ENCODE measurements around the gene LACTBL1. TPM values are rescaled to one million over a fixed set of nuclear protein-coding genes. Genes with fewer than 3 reads are reported as not detected.

The LACTBL1 gene
- total and polyA plus RNA-seq, 4 donors, result not detected

DNA sequence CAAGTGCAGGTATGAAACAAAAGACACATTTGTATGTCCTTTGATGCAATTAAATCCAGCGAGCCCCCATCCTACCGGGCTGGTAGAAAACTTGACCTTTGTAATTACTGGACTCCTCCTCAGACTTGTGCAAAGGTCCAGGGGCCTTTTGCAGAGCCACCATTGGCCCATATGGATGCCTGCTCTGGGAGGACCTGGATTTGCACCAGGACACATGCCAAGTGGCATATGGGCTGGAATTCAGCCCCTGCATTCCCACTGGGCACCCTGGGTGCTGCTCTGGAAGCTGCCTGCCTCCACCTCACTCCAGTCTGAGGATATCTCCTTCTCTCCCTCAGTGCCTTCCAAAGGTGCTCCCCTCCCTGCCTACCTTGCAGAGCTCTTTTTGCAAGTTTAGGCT is 36.0 kb downstream of the LACTBL1 start:
- Histone ChIP-seq H3K27ac (ENCODE audit: low read depth in 1 of 2, low read length in 2 of 2) (no peak overlapping the region), H3K9ac (ENCODE audit: low read depth in 1 of 2, low read length in 2 of 2) (no peak overlapping the region), H3K4me1 (ENCODE audit: control insufficient read depth in 4 of 4, insufficient read depth in 4 of 4, low read length in 3 of 4) (no peaks in the 10 kb centered on the region), H3K27me3 (ENCODE audit: control insufficient read depth in 4 of 4, insufficient read depth in 4 of 4, low read length in 3 of 4) (no peaks in the 10 kb centered on the region), H3K36me3 (ENCODE audit: control insufficient read depth in 4 of 4, insufficient read depth in 3 of 4, low read depth in 1 of 4, low read length in 3 of 4) (no peaks in the 10 kb centered on the region), H3K4me3 (ENCODE audit: low read depth in 1 of 3, low read length in 3 of 3) (no peak overlapping the region), H3K9me3 (ENCODE audit: control insufficient read depth in 4 of 4, low read length in 3 of 4) (peaks cover 2 to 8% (median 6%) of the 10 kb centered on the region in 4 donors)
- DNase-seq (ENCODE audit: low spot score), result no peak
- WGBS, result 28% methylated on average over 2 of the region's 2 CpGs
- no peak for TF ChIP-seq HNF4G (IDR thresholded peaks at IDR 0.05)

DNA sequence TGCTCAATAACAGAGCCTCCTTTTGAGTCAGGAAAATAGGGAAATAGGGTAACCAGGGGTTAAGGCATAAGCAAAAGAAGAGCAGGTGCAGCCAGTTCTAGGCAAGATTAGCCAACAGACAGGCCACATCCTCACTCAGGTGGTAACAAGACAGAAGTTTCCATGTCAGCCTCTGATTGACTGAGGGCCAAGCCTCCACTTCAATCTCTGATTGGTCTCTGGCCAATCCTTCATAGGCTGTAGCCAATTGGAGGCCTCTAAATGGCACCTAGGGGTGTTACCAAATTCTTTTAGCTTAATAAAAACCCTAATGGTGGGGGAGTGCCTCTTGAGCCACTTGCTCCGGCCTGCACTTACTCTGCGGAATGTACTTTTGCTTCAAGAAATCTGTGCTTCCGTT is 37.2 kb downstream of the LACTBL1 start:
- TF ChIP-seq TAF1 (conservative IDR thresholded peaks at IDR 0.05) (no peak), EGR1 (IDR thresholded peaks at IDR 0.05; ENCODE audit: low read depth in 2 of 2) (no peak), RXRA (IDR thresholded peaks at IDR 0.05) (no peak), GABPA (IDR thresholded peaks at IDR 0.05 in 1 of 2, conservative IDR thresholded peaks at IDR 0.05 in 1 of 2) (no peak), SP1 (IDR thresholded peaks at IDR 0.05) (no peak), NR2F2 (IDR thresholded peaks at IDR 0.05) (no peak), RAD21 (IDR thresholded peaks at IDR 0.05) (no peak), JUND (IDR thresholded peaks at IDR 0.05) (no peak), HNF4A (conservative IDR thresholded peaks at IDR 0.05) (no peak), HNF4G (IDR thresholded peaks at IDR 0.05) (no peak)
- TF ChIP-seq, protein P1, sequence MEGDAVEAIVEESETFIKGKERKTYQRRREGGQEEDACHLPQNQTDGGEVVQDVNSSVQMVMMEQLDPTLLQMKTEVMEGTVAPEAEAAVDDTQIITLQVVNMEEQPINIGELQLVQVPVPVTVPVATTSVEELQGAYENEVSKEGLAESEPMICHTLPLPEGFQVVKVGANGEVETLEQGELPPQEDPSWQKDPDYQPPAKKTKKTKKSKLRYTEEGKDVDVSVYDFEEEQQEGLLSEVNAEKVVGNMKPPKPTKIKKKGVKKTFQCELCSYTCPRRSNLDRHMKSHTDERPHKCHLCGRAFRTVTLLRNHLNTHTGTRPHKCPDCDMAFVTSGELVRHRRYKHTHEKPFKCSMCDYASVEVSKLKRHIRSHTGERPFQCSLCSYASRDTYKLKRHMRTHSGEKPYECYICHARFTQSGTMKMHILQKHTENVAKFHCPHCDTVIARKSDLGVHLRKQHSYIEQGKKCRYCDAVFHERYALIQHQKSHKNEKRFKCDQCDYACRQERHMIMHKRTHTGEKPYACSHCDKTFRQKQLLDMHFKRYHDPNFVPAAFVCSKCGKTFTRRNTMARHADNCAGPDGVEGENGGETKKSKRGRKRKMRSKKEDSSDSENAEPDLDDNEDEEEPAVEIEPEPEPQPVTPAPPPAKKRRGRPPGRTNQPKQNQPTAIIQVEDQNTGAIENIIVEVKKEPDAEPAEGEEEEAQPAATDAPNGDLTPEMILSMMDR (IDR thresholded peaks at IDR 0.05; ENCODE audit: low read depth, low read length, missing input control), result no peak
- TF ChIP-seq, protein P2, sequence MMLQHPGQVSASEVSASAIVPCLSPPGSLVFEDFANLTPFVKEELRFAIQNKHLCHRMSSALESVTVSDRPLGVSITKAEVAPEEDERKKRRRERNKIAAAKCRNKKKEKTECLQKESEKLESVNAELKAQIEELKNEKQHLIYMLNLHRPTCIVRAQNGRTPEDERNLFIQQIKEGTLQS (IDR thresholded peaks at IDR 0.05), result no peak
- TF ChIP-seq, protein P3, sequence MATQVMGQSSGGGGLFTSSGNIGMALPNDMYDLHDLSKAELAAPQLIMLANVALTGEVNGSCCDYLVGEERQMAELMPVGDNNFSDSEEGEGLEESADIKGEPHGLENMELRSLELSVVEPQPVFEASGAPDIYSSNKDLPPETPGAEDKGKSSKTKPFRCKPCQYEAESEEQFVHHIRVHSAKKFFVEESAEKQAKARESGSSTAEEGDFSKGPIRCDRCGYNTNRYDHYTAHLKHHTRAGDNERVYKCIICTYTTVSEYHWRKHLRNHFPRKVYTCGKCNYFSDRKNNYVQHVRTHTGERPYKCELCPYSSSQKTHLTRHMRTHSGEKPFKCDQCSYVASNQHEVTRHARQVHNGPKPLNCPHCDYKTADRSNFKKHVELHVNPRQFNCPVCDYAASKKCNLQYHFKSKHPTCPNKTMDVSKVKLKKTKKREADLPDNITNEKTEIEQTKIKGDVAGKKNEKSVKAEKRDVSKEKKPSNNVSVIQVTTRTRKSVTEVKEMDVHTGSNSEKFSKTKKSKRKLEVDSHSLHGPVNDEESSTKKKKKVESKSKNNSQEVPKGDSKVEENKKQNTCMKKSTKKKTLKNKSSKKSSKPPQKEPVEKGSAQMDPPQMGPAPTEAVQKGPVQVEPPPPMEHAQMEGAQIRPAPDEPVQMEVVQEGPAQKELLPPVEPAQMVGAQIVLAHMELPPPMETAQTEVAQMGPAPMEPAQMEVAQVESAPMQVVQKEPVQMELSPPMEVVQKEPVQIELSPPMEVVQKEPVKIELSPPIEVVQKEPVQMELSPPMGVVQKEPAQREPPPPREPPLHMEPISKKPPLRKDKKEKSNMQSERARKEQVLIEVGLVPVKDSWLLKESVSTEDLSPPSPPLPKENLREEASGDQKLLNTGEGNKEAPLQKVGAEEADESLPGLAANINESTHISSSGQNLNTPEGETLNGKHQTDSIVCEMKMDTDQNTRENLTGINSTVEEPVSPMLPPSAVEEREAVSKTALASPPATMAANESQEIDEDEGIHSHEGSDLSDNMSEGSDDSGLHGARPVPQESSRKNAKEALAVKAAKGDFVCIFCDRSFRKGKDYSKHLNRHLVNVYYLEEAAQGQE (IDR thresholded peaks at IDR 0.05), result no peak
- TF ChIP-seq, protein P4, sequence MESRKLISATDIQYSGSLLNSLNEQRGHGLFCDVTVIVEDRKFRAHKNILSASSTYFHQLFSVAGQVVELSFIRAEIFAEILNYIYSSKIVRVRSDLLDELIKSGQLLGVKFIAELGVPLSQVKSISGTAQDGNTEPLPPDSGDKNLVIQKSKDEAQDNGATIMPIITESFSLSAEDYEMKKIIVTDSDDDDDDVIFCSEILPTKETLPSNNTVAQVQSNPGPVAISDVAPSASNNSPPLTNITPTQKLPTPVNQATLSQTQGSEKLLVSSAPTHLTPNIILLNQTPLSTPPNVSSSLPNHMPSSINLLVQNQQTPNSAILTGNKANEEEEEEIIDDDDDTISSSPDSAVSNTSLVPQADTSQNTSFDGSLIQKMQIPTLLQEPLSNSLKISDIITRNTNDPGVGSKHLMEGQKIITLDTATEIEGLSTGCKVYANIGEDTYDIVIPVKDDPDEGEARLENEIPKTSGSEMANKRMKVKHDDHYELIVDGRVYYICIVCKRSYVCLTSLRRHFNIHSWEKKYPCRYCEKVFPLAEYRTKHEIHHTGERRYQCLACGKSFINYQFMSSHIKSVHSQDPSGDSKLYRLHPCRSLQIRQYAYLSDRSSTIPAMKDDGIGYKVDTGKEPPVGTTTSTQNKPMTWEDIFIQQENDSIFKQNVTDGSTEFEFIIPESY (IDR thresholded peaks at IDR 0.05), result no peak
- TF ChIP-seq, protein P5, sequence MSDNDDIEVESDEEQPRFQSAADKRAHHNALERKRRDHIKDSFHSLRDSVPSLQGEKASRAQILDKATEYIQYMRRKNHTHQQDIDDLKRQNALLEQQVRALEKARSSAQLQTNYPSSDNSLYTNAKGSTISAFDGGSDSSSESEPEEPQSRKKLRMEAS (IDR thresholded peaks at IDR 0.05), result no peak
- H3K36me3 ChIP-seq (ENCODE audit: control insufficient read depth in 4 of 4, insufficient read depth in 3 of 4, low read depth in 1 of 4, low read length in 3 of 4), result no peaks in the 10 kb centered on the region
- 96% methylated on average over 3 of the region's 3 CpGs for WGBS

More for the DNA sequence above, 37.2 kb downstream of the LACTBL1 start:
- no peaks in the 10 kb centered on the region for H3K27me3 ChIP-seq (ENCODE audit: control insufficient read depth in 4 of 4, insufficient read depth in 4 of 4, low read length in 3 of 4)
- no peak for DNase-seq (ENCODE audit: low spot score)
- no peak overlapping the region for H3K4me3 ChIP-seq (ENCODE audit: low read depth in 1 of 3, low read length in 3 of 3)
- no peaks in the 10 kb centered on the region for H3K4me1 ChIP-seq (ENCODE audit: control insufficient read depth in 4 of 4, insufficient read depth in 4 of 4, low read length in 3 of 4)
- H3K27ac ChIP-seq (ENCODE audit: low read depth in 1 of 2, low read length in 2 of 2), result no peak overlapping the region
- peaks cover 0 to 4% (median 3%) of the 10 kb centered on the region in 4 donors for H3K9me3 ChIP-seq (ENCODE audit: control insufficient read depth in 4 of 4, low read length in 3 of 4)
- no peak overlapping the region for H3K9ac ChIP-seq (ENCODE audit: low read depth in 1 of 2, low read length in 2 of 2)
